KMS-11 (cell line): ENCODE results near the gene COL25A1.

Experiments used
- H2AFZ ChIP-seq: fragments of 200-600 bp; sonication (generic); 2 replicates; pipeline ENCODE4 v1.6.1; 2016; ENCODE audit warnings: antibody characterized with exemption, mixed run types, low read depth
- H3K27ac ChIP-seq: fragments of 200-600 bp; sonication (generic); 2 replicates; pipeline ENCODE4 v1.6.1; 2016; ENCODE audit warnings: mild to moderate bottlenecking, mixed run types
- H3K27me3 ChIP-seq: fragments of 200-600 bp; sonication (generic); 2 replicates; pipeline ENCODE4 v1.6.1; 2017; ENCODE audit warnings: mild to moderate bottlenecking, low read depth, mixed run types, moderate library complexity; ENCODE audit not compliant: insufficient read depth
- H3K36me3 ChIP-seq: fragments of 200-600 bp; sonication (generic); 2 replicates; pipeline ENCODE4 v1.6.1; 2017; ENCODE audit warnings: mild to moderate bottlenecking, mixed run types; ENCODE audit not compliant: insufficient read depth
- H3K4me1 ChIP-seq: fragments of 200-600 bp; sonication (generic); 2 replicates; pipeline ENCODE4 v1.6.1; 2016; ENCODE audit warnings: mild to moderate bottlenecking, low read depth, mixed run types; ENCODE audit not compliant: poor library complexity, severe bottlenecking
- H3K4me2 ChIP-seq: fragments of 200-600 bp; sonication (generic); 2 replicates; pipeline ENCODE4 v1.7.0; 2016; ENCODE audit warnings: mild to moderate bottlenecking, mixed run types
- H3K4me3 ChIP-seq: fragments of 200-600 bp; sonication (generic); IDR thresholded peaks from 2 replicates; pipeline ENCODE4 v1.6.1; 2017; ENCODE audit warnings: low read depth, low read length, mixed read lengths; ENCODE audit not compliant: insufficient read depth
- H3K79me2 ChIP-seq: fragments of 200-600 bp; sonication (generic); 2 replicates; pipeline ENCODE4 v1.6.1; 2016; ENCODE audit warnings: low read depth, mixed run types; ENCODE audit not compliant: insufficient read depth
- H3K9ac ChIP-seq: fragments of 200-600 bp; sonication (generic); 2 replicates; pipeline ENCODE4 v1.6.1; 2016; ENCODE audit warnings: mild to moderate bottlenecking, mixed run types
- H4K20me1 ChIP-seq: fragments of 200-600 bp; sonication (generic); 2 replicates; pipeline ENCODE4 v1.6.1; 2016; ENCODE audit warnings: mild to moderate bottlenecking, mixed run types; ENCODE audit not compliant: insufficient read depth
- TF ChIP-seq, protein P1 (sequence below): fragments of 200-600 bp; sonication (generic); conservative IDR thresholded peaks from 2 replicates; pipeline ENCODE4 v1.6.1; 2017; ENCODE audit warnings: low read depth, mild to moderate bottlenecking, antibody characterized with exemption, low read length, moderate library complexity, mixed read lengths

Gene COL25A1

DNA sequence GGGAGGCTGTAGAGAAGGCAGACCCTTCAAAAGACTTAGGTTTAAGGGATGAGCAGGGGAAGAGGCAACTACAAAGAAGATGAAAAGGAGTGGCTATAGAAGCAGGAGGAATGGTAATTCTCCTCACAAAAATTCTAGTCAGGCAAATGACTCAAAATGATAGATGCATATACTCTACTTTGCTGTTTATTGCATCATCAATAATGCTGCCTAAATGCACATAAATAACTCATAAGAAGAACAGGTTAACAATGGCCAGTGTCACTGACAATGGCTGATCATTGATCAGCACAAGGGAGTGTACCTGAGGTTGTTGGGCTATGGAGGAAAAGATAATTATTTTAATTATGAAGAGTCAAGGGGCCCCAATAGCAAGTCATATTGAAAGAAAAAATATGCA, 354.9 kb downstream of the COL25A1 start:
- Histone ChIP-seq H3K4me1 (peaks cover under 1% of the 10 kb centered on the region), H3K9ac (no peak overlapping the region), H3K27me3 (no peaks in the 10 kb centered on the region), H2AFZ (no peak overlapping the region), H3K27ac (no peak overlapping the region), H3K36me3 (no peaks in the 10 kb centered on the region), H3K4me2 (no peak overlapping the region), H3K79me2 (no peaks in the 10 kb centered on the region), H4K20me1 (no peaks in the 10 kb centered on the region), H3K4me3 (no peak overlapping the region)
- TF ChIP-seq, protein P1, sequence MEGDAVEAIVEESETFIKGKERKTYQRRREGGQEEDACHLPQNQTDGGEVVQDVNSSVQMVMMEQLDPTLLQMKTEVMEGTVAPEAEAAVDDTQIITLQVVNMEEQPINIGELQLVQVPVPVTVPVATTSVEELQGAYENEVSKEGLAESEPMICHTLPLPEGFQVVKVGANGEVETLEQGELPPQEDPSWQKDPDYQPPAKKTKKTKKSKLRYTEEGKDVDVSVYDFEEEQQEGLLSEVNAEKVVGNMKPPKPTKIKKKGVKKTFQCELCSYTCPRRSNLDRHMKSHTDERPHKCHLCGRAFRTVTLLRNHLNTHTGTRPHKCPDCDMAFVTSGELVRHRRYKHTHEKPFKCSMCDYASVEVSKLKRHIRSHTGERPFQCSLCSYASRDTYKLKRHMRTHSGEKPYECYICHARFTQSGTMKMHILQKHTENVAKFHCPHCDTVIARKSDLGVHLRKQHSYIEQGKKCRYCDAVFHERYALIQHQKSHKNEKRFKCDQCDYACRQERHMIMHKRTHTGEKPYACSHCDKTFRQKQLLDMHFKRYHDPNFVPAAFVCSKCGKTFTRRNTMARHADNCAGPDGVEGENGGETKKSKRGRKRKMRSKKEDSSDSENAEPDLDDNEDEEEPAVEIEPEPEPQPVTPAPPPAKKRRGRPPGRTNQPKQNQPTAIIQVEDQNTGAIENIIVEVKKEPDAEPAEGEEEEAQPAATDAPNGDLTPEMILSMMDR = no peak

DNA sequence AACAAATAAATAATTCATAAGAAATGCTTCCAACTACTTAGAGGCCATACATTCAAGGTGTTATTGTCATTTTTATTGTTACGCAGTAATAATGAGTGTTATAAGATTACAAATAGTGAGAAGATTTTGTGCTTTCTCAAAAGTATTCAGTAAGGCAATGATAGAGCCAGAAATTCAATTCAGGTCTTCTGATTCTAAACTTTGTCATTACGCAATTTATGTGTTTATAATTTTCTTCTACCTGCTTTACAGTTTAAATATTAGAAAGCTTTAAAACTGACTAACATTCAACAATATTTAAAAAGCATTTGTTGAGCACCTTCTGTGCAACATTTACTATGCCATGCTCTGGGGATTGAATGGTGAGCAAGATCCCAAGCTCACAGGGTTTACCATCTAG, 356.2 kb downstream of the COL25A1 start:
- Histone ChIP-seq H3K79me2 (no peaks in the 10 kb centered on the region), H3K36me3 (no peaks in the 10 kb centered on the region), H3K27ac (no peak overlapping the region), H3K27me3 (no peaks in the 10 kb centered on the region), H3K9ac (no peak overlapping the region), H3K4me1 (peaks cover 12% of the 10 kb centered on the region), H4K20me1 (no peaks in the 10 kb centered on the region), H2AFZ (no peak overlapping the region), H3K4me3 (no peak overlapping the region), H3K4me2 (no peak overlapping the region)
- TF ChIP-seq, protein P1 = no peak

DNA sequence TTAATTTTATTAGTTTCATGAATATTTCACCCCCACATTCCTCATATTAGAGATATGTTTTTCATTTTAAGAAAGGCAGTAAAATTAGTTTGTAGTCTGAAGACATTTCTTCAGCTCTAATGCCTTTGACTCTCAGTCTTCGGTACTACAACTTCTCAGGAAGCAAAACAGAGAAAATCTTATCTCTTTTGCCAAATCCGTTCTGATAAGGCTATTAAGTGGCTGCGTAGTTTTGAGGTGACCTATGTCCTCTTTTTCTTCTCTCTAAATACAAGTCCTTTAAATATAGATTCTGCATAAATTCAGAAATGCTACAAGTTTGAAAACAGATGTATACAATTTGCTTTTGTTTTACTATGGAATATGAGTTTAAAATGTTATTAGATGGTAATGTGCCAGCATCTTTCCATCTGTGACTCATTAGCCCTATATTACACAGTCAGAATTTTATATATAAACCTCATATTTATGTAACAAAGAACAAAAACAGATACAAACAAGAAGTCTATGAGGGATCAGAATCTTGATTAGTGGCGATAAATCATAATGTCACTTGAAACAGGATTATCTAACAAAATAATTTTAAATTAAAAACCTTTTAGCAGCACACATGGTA, 358.4 kb downstream of the COL25A1 start:
- no peak overlapping the region for H3K27ac ChIP-seq
- no peaks in the 10 kb centered on the region for H3K79me2 ChIP-seq
- no peak overlapping the region for H3K9ac ChIP-seq
- H3K36me3 ChIP-seq = no peaks in the 10 kb centered on the region
- no peaks in the 10 kb centered on the region for H4K20me1 ChIP-seq
- H3K27me3 ChIP-seq = no peaks in the 10 kb centered on the region
- no peak overlapping the region for H2AFZ ChIP-seq
- H3K4me1 ChIP-seq = peaks cover 33% of the 10 kb centered on the region
- TF ChIP-seq, protein P1 = no peak
- H3K4me3 ChIP-seq = no peak overlapping the region
- H3K4me2 ChIP-seq = no peak overlapping the region

DNA sequence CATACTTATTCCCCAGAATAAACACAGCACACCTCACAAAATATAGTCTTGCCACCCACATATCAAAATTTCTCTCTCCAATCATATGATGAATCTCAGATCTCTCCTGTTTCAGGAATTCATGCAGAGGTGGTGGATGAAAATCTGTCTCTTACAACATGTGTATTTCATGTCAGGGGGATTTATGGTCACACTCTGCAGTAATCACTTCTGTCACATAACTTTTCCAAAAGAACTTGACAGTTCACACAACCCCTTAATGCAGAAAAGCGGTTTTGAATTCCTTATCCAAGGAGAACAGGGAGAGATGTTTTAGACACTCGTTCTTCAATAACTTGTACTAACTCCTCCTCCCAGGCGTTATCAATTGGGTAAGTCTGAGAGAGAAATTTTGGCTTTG, 359.1 kb downstream of the COL25A1 start:
- Histone ChIP-seq H3K4me3 (no peak overlapping the region), H3K79me2 (no peaks in the 10 kb centered on the region), H3K27me3 (no peaks in the 10 kb centered on the region), H2AFZ (no peak overlapping the region), H3K4me2 (no peak overlapping the region), H4K20me1 (no peaks in the 10 kb centered on the region), H3K27ac (no peak overlapping the region), H3K36me3 (no peaks in the 10 kb centered on the region), H3K9ac (no peak overlapping the region), H3K4me1 (peaks cover 35% of the 10 kb centered on the region)
- TF ChIP-seq, protein P1 = no peak
